Heart left ventricle (tissue), 13 donors: Measurements from ENCODE around the gene EFCC1.

Experiments used
- CTCF ChIP-seq, 12 donors: fragments of 200-600 bp; sonication (generic) in 4 of 12; IDR thresholded peaks; one replicate each; pipeline versions ENCODE4 v1.5.0 to v1.8.0; 2018 to 2022; ENCODE audit warnings: antibody characterized with exemption in 12 of 12, mild to moderate bottlenecking in 5 of 12
- POLR2A ChIP-seq, 2 donors: fragments of 450-650 bp; IDR thresholded peaks; one replicate each; pipeline ENCODE4 v1.6.1; 2017; ENCODE audit warnings: antibody characterized with exemption in 2 of 2, mild to moderate bottlenecking in 2 of 2, moderate library complexity in 2 of 2
- donor health status: ischemic (EF 13 %, LVEDD 7.1; RV severe dilation, severe dysfunction).
- donor health status: DM: no; HTN: yes; CAD: no.
- donor health status: DM: no; HTN: no; CAD: no.
- donor health status: ischemic (EF 25% LVEDD 6.9; RV normal size, moderate dysfunction).
- donor health status: ischemic (EF 25% LVEDD 5.7; RV mildly dilated, moderate dysfunction).
- donor health status: ischemic (EF 35%, LVEDD 5.7; RV mildly dilated, moderate dysfunction).
- donor health status: nonischemic (EF 11% LVEDD 7.7; RV severe dilation, severe dysfunction).
- donor health status: DM: yes; HTN: yes; CAD: no.
- donor health status: PGD.
- donor health status: ischemic (EF 29% LVEDD 5.4; RV normal size, mild dysfunction).
- donor health status: nonischemic (EF 23%, LVEDD 6.1; RV moderate dilation, normal function).

- TF ChIP-seq CTCF (IDR thresholded peaks at IDR 0.05): no peak
- no peak for TF ChIP-seq POLR2A (IDR thresholded peaks at IDR 0.05)
Measured at GRCh38 chr3:129085165-129085715, 84.1 kb downstream of the EFCC1 start.
